GM12892 (cell line): Measurements from ENCODE around the gene CGB7.

ENCODE experiments used
- POLR2A ChIP-seq: IDR thresholded peaks from 2 replicates; pipeline ENCODE4 v1.6.1; 2011; ENCODE audit warnings: low read depth, low read length, control low read depth
- TAF1 ChIP-seq: IDR thresholded peaks from 2 replicates; pipeline ENCODE4 v1.6.1; 2011; ENCODE audit warnings: low read depth, mild to moderate bottlenecking, control low read depth, low read length, borderline replicate concordance

DNA sequence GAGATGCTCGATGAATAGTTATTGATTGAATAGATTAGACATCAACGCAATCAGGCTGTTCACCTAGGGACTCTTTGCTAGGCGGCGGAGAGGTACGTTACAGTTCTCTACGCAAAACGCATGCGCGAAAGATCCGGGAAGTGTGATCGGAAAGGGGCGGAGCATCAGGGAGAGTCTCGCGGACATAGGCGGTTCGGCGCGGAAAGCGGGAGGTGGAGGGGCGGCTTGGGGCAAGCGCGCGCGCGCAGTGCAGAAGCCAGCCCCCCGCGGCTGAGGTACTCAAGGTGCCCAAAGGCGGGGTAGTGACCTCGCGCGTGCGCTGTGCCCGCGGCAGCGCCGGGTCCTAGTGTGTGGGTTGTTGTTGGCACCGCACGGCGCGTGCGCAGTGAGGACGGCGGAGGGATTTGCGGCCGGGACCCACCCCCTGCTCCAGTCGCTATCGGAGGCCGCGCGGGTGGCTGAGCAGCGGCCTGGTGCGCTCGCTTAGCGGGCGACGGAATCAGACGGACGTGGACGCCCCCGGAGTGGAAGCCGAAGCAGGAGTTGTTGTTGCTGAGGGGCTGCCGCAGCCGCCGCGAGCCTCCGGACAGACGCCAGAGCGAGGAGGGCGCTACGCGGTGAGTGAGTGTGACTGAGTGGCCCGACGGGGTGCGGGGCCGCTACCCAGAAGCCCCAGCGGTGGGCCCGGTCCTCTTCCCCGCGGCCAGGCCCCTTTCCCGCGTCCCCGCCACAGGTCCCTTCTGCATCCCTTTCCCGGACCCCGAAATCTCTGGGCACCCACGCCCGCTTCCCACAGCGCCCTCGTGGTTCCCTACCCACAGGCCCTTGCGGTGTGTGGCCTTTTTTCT, 27.7 kb upstream of the CGB7 start, which contains the start of gene SNRNP70:
- TF ChIP-seq TAF1 = peak; percentile 97
- TF ChIP-seq POLR2A = peak; percentile 96
